Type B pancreatic cell (in vitro differentiated cells): ENCODE data around the gene EXPH5. TPM values are rescaled to one million over a fixed set of nuclear protein-coding genes. Genes with fewer than 3 reads are reported as not detected.
"Not testable (repeated sequence)": the region's sequence is repeated elsewhere in the genome, so short reads cannot be mapped to it uniquely, and the experiment has no call there.

Experiments used
- DNase-seq: peaks from one replicate; pipeline ENCODE4 v3.0.0; 2021; ENCODE audit warnings: mixed read lengths; ENCODE audit not compliant: unreplicated experiment; ENCODE audit errors: extremely low spot score
- H3K27ac Mint-ChIP-seq: 2 replicates; pipeline ENCODE4 v1.8.0; 2021; ENCODE audit warnings: mild to moderate bottlenecking, mixed read lengths
- H3K27me3 Mint-ChIP-seq: 2 replicates; pipeline ENCODE4 v1.8.0; 2021; ENCODE audit warnings: mixed read lengths
- H3K36me3 Mint-ChIP-seq: 2 replicates; pipeline ENCODE4 v1.8.0; 2021; ENCODE audit warnings: mixed read lengths
- H3K4me1 Mint-ChIP-seq: one replicate; pipeline ENCODE4 v1.8.0; 2021; ENCODE audit warnings: mixed read lengths; ENCODE audit not compliant: unreplicated experiment
- H3K4me3 Mint-ChIP-seq: 2 replicates; pipeline ENCODE4 v1.8.0; 2021; ENCODE audit warnings: mild to moderate bottlenecking, mixed read lengths
- H3K9me3 Mint-ChIP-seq: 2 replicates; pipeline ENCODE4 v1.8.0; 2021; ENCODE audit warnings: mixed read lengths
- total RNA-seq: library from RNA; stranded (reverse); gene quantifications from 2 replicates; pipeline ENCODE4 v1.2.1, GENCODE V29; 2021; ENCODE audit warnings: low replicate concordance
- TF ChIP-seq, protein P1 (sequence below): fragments of 200-600 bp; sonication (generic); conservative IDR thresholded peaks from 2 replicates; pipeline ENCODE4 v1.5.0; 2021; ENCODE audit warnings: antibody characterized with exemption, mild to moderate bottlenecking

The EXPH5 gene
- total RNA-seq, 1 donor from 2014 or later = 15.2 TPM

DNA sequence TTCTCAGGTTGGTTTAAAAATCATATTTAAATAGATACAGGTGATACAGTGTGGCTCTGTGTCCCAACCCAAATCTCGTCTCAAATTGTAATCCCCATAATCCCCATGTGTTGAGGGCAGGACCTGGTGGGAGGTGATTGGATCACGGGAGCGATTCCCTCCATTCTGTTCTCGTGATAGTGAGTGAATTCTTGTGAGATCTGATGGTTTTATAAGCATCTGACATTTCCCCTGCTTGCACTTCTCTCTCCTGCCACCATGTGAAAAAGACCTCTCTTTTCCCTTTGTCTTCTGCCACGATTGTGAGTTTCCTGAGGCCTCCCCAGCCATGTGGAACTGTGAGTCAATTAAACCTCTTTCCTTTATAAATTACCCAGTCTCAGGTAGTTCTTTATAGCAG, 9.2 kb upstream of the EXPH5 start:
- not testable (repeated sequence) for H3K4me1 Mint-ChIP-seq, DNase-seq, H3K4me3 Mint-ChIP-seq, H3K27ac Mint-ChIP-seq, H3K9me3 Mint-ChIP-seq, H3K36me3 Mint-ChIP-seq, H3K27me3 Mint-ChIP-seq
- TF ChIP-seq, protein P1, sequence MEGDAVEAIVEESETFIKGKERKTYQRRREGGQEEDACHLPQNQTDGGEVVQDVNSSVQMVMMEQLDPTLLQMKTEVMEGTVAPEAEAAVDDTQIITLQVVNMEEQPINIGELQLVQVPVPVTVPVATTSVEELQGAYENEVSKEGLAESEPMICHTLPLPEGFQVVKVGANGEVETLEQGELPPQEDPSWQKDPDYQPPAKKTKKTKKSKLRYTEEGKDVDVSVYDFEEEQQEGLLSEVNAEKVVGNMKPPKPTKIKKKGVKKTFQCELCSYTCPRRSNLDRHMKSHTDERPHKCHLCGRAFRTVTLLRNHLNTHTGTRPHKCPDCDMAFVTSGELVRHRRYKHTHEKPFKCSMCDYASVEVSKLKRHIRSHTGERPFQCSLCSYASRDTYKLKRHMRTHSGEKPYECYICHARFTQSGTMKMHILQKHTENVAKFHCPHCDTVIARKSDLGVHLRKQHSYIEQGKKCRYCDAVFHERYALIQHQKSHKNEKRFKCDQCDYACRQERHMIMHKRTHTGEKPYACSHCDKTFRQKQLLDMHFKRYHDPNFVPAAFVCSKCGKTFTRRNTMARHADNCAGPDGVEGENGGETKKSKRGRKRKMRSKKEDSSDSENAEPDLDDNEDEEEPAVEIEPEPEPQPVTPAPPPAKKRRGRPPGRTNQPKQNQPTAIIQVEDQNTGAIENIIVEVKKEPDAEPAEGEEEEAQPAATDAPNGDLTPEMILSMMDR = peak; percentile 56

DNA sequence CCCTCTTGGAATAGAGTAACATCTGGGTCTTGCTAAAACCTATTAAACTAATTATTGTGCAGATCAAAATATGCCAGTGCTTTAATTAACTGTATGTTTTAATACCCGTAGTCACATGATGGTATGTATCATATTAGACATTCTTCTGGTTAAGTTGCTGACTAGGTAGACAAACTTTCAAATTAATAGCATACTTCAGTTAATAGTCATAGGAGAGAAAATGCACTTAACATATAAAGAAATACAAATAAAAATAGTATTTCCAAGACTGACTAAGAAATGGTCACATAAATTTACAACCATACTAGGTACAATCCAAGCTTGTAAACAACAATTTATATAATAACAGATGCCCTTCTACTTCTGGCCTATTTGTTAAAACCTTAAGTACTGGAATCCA, 7.6 kb upstream of the EXPH5 start:
- H3K27ac Mint-ChIP-seq = no peak overlapping the region
- TF ChIP-seq, protein P1 = no peak
- peaks cover 5% of the 10 kb centered on the region for H3K27me3 Mint-ChIP-seq
- no peak for DNase-seq
- H3K4me3 Mint-ChIP-seq = no peak overlapping the region
- no peaks in the 10 kb centered on the region for H3K4me1 Mint-ChIP-seq
- H3K36me3 Mint-ChIP-seq = no peaks in the 10 kb centered on the region
- no peaks in the 10 kb centered on the region for H3K9me3 Mint-ChIP-seq

DNA sequence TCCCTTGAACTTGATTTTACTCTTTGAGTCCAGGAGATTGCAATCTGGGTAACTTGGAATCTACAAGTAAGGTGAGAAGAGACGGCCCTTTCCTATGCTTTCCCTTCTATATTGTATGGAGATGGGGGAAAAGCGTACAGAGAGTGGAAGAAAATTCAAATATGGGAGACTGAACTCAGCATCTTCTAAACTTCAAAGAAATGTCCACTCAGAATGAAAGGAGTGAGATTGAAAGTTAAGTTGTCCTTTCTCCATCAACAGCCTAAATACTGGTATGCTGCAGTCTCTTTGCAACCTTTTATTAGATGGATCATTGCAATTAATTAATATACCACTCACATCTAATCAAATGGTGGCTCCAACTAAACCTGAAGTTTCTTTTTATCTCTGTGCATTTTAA, 6.4 kb upstream of the EXPH5 start:
- H3K4me1 Mint-ChIP-seq = peaks cover 6% of the 10 kb centered on the region
- no peaks in the 10 kb centered on the region for H3K9me3 Mint-ChIP-seq
- H3K36me3 Mint-ChIP-seq = no peaks in the 10 kb centered on the region
- no peak overlapping the region for H3K27ac Mint-ChIP-seq
- H3K4me3 Mint-ChIP-seq = no peak overlapping the region
- TF ChIP-seq, protein P1 = no peak
- H3K27me3 Mint-ChIP-seq = peaks cover 5% of the 10 kb centered on the region
- no peak for DNase-seq

DNA sequence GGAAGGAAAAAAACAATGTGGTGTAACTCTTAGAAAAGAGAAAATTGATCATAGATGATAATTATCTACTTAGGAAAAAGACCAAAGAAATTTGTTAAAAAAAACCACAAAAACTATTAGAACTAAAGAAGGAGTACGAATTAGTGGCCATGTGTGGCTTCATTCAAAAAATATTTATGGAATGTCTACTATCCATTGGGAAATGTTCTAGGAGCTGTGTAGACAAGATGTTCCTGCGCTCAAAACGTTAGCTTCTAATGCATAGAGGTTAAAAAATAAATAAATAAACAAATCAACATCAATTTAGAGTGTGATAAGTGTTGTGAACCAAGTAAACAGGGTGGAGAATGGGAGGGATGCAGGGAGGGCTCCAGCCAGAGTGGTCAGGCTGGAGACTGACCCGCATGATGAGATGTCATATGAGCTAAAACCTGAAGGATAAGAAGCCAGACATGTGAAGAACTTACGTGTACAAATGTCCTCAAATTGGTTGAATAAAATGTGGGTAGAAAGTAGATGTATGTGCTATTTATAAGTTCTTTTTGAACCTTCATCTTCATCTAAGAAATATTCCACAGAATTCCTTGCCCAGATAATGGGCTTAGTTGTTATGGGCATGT, 4.3 kb upstream of the EXPH5 start:
- H3K36me3 Mint-ChIP-seq = no peaks in the 10 kb centered on the region
- H3K9me3 Mint-ChIP-seq = no peaks in the 10 kb centered on the region
- peaks cover 8% of the 10 kb centered on the region for H3K27me3 Mint-ChIP-seq
- TF ChIP-seq, protein P1 = no peak
- peaks cover 20% of the 10 kb centered on the region for H3K4me1 Mint-ChIP-seq
- no peak overlapping the region for H3K27ac Mint-ChIP-seq
- DNase-seq = no peak
- H3K4me3 Mint-ChIP-seq = no peak overlapping the region

DNA sequence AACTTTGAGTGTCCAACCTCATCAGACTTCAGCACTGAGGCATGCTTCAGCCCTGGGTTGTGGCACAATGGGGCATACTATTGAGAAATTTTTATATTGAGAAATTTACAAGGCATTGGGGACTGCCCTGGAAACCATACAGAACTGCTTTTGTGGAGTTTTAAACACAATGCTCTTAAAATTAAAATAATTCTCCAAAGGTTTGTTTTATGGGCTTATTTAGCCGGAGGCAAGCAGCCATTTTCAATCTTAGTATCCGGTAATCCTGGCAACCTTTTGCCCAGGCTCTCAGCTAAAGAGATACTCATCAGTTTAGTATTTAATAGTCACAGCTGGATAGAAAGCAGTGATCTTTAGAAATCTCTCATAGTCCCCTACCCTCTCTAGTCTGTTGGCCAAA, 3.1 kb upstream of the EXPH5 start:
- peaks cover 27% of the 10 kb centered on the region for H3K4me1 Mint-ChIP-seq
- peaks cover 19% of the 10 kb centered on the region for H3K27me3 Mint-ChIP-seq
- TF ChIP-seq, protein P1 = no peak
- no peaks in the 10 kb centered on the region for H3K9me3 Mint-ChIP-seq
- DNase-seq = no peak
- peaks cover 3% of the 10 kb centered on the region for H3K36me3 Mint-ChIP-seq
- H3K4me3 Mint-ChIP-seq = no peak overlapping the region
- no peak overlapping the region for H3K27ac Mint-ChIP-seq
